AG04450 (cell line): ENCODE data around the gene ANO8. TPM values are rescaled to one million over a fixed set of nuclear protein-coding genes. Genes with fewer than 3 reads are reported as not detected.

Experiments used
- CTCF ChIA-PET: fragments of 300-600, 350-600 bp; formaldehyde crosslinking; extraction: SDS; loops from one replicate; lab custom pipeline; 2022; ENCODE audit warnings: antibody characterized with exemption, inconsistent platforms; lab: Charles Lee
- POLR2A ChIA-PET: fragments of 350-600 bp; formaldehyde crosslinking; extraction: SDS; loops from one replicate; lab custom pipeline; 2021; ENCODE audit warnings: antibody characterized with exemption, inconsistent platforms; lab: Yijun Ruan, JAX
- DNase-seq: peaks from one replicate; pipeline ENCODE4 v3.0.0-alpha.2; 2011; ENCODE audit warnings: low read depth, low spot score
- H3K27ac ChIP-seq: one replicate; pipeline ENCODE4 v1.5.1; 2012; ENCODE audit warnings: low read depth, low read length, control low read depth
- H3K27me3 ChIP-seq: one replicate; pipeline ENCODE4 v1.6.0; 2012; ENCODE audit warnings: low read length; ENCODE audit not compliant: control insufficient read depth, insufficient read depth
- H3K4me3 ChIP-seq: 2 replicates; pipeline ENCODE4 v1.5.1; 2011; ENCODE audit warnings: mild to moderate bottlenecking, low read depth, low read length, control low read depth
- H3K9me3 ChIP-seq: 2 replicates; pipeline ENCODE4 v1.5.1; 2012; ENCODE audit warnings: low read length; ENCODE audit not compliant: control insufficient read depth, insufficient read depth
- polyA plus RNA-seq: library from polyadenylated mRNA; depleted of rRNA; stranded (reverse); fragments of >200 nt; gene quantifications from 2 replicates; pipeline ENCODE4 v1.2.3, GENCODE V29; 2011
- TF ChIP-seq, protein P1 (sequence below): IDR thresholded peaks from 2 replicates; pipeline ENCODE4 v1.5.1; 2011; ENCODE audit warnings: low read depth, low read length, control low read depth, inconsistent platforms

Gene ANO8
- polyA plus RNA-seq, 1 experiment: 1.8 TPM

GRCh38 chr19:17359905-17360800 is 25.5 kb upstream of the ANO8 start:
- ChIA-PET POLR2A (no interaction called here), CTCF (interaction anchor here (1.1 to 1.2 kb wide), 2 partner anchors 13 to 26 kb away, joined by 3 to 6 read pairs; no protein-coding TSS in a partner anchor)

GRCh38 chr19:17358395-17358794 is 23.7 kb upstream of the ANO8 start:
- POLR2A ChIA-PET: interaction anchor here (0.7 kb wide), 1 partner anchor 269 kb away, joined by 6 read pairs; no protein-coding TSS in a partner anchor
- Histone ChIP-seq H3K4me3 (no peak overlapping the region), H3K27me3 (peaks cover 10% of the 10 kb centered on the region), H3K27ac (no peak overlapping the region), H3K9me3 (no peaks in the 10 kb centered on the region)
- no peak for DNase-seq
- CTCF ChIA-PET: interaction anchor here (2.5 kb wide), 1 partner anchor 27 kb away, joined by 12 read pairs; no protein-coding TSS in a partner anchor
- TF ChIP-seq, protein P1, sequence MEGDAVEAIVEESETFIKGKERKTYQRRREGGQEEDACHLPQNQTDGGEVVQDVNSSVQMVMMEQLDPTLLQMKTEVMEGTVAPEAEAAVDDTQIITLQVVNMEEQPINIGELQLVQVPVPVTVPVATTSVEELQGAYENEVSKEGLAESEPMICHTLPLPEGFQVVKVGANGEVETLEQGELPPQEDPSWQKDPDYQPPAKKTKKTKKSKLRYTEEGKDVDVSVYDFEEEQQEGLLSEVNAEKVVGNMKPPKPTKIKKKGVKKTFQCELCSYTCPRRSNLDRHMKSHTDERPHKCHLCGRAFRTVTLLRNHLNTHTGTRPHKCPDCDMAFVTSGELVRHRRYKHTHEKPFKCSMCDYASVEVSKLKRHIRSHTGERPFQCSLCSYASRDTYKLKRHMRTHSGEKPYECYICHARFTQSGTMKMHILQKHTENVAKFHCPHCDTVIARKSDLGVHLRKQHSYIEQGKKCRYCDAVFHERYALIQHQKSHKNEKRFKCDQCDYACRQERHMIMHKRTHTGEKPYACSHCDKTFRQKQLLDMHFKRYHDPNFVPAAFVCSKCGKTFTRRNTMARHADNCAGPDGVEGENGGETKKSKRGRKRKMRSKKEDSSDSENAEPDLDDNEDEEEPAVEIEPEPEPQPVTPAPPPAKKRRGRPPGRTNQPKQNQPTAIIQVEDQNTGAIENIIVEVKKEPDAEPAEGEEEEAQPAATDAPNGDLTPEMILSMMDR: no peak

More at GRCh38 chr19:17359905-17360800, 25.5 kb upstream of the ANO8 start:
- no peak for DNase-seq
- H3K4me3 ChIP-seq: no peak overlapping the region
- H3K27me3 ChIP-seq: peaks cover 12% of the 10 kb centered on the region
- no peaks in the 10 kb centered on the region; the same call in 1 of the 2 replicates for H3K9me3 ChIP-seq
- H3K27ac ChIP-seq: no peak overlapping the region
- TF ChIP-seq, protein P1: no peak

- POLR2A ChIA-PET: no interaction called here
- CTCF ChIA-PET: interaction anchor here (2.5 kb wide), 1 partner anchor 28 kb away, joined by 12 read pairs; no protein-coding TSS in a partner anchor
- H3K4me3 ChIP-seq: no peak overlapping the region
These were observed 23.1 kb upstream of the ANO8 start for GRCh38 chr19:17357724-17358123.

GRCh38 chr19:17357078-17357666 is 22.5 kb upstream of the ANO8 start:
- Histone ChIP-seq H3K4me3 (no peak overlapping the region), H3K27me3 (peaks cover 9% of the 10 kb centered on the region), H3K9me3 (no peaks in the 10 kb centered on the region; the same call in 1 of the 2 replicates), H3K27ac (no peak overlapping the region)
- ChIA-PET CTCF (interaction anchor here (2.5 kb wide), 1 partner anchor 28 kb away, joined by 12 read pairs; no protein-coding TSS in a partner anchor), POLR2A (no interaction called here)
- TF ChIP-seq, protein P1: no peak
- no peak for DNase-seq

More at GRCh38 chr19:17357724-17358123, 23.1 kb upstream of the ANO8 start:
- no peaks in the 10 kb centered on the region; the same call in 1 of the 2 replicates for H3K9me3 ChIP-seq
- no peak overlapping the region for H3K27ac ChIP-seq
- H3K27me3 ChIP-seq: peaks cover 10% of the 10 kb centered on the region
- TF ChIP-seq, protein P1: no peak
- DNase-seq: no peak
